ENCODE measurements around the gene VARS1.

GRCh38 chr6:31778193-31778592 lies 17.4 kb downstream of the VARS1 start:
- TF ChIP-seq POLR2A (IDR thresholded peaks at IDR 0.05) (no peak), CTCF (IDR thresholded peaks at IDR 0.05 in 8 of 11, conservative IDR thresholded peaks at IDR 0.05 in 3 of 11) (no peak)
